Measurements from ENCODE around the gene CACNA2D3.

DNA sequence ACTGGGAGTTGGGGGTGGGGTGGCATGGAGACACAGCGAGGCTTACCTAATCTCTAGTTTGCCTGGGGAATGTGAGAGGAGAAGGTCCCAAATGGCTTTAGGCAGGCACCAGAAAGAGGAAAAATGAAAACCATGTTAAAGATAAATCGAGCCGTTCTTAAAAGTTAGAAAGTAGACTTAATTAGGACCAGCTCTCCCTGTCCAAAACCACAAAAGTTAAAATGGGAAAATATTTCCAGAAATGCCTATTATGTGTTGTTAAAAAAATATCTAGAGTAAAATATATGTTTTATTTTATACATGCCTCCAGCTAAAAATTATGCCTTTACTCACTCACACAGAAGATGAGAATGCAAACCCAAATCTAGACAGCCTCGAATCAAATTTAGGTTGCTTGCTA is 755.4 kb downstream of the CACNA2D3 start:
- TF ChIP-seq, protein P1, sequence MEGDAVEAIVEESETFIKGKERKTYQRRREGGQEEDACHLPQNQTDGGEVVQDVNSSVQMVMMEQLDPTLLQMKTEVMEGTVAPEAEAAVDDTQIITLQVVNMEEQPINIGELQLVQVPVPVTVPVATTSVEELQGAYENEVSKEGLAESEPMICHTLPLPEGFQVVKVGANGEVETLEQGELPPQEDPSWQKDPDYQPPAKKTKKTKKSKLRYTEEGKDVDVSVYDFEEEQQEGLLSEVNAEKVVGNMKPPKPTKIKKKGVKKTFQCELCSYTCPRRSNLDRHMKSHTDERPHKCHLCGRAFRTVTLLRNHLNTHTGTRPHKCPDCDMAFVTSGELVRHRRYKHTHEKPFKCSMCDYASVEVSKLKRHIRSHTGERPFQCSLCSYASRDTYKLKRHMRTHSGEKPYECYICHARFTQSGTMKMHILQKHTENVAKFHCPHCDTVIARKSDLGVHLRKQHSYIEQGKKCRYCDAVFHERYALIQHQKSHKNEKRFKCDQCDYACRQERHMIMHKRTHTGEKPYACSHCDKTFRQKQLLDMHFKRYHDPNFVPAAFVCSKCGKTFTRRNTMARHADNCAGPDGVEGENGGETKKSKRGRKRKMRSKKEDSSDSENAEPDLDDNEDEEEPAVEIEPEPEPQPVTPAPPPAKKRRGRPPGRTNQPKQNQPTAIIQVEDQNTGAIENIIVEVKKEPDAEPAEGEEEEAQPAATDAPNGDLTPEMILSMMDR (IDR thresholded peaks at IDR 0.05): no peak
- no peak for TF ChIP-seq POLR2A (IDR thresholded peaks at IDR 0.05)
